HK-2 (cell line): Measurements from ENCODE around the gene PDGFA.

ENCODE experiments used
- DNase-seq: peaks from one replicate; pipeline ENCODE4 v3.0.0-alpha.2; 2018; ENCODE audit not compliant: unreplicated experiment

Gene PDGFA

DNA sequence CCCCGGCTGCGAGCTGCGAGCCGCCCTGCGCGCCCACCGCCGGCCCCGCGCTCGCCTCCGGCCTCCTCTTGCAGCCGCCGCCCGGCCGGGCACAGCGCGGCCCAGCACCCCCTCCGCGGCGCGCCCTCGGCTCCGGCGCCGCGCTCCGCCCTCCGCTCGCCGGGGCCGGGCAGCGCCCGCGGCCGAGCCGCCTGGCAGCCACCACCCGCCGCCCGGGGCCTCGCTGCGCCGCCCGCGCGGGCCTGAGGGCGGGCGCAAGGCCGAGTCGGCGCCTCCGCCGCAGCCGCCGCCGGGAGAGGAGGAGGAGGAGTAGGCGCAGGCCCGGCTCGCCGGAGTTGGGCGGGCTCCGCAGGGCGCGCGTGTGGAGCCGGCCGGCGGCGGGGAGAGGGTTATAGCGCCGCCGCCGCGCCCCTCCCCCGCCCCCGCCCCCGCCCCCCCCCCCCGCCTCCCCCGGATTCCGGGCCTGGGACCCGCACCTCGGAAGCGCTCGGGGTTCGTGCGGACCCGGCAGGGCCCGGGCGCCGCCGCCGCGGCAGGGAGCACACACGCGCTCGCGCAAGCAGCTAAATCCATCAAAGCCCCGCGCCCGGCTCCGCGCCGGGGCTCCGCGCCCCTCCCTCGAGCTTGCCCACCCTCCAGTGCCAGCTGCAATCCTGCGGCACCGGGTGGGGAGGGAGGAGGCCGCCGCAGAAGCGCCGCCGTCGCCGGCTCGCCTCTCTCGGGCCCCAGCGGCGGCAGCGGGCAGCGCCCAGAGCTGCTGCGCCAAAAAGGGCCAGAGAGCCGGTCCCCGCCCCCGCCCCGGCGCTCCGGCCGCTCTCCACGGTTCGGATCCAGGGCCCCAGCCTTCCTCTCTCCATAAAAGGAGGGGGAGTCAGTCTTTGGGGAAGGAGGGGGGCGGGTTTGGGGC lies at the start of gene PDGFA:
Gene PDGFA, minus strand, starts transcription at position 363 of the 907 bp plus-strand sequence. CDS start 845 bp downstream, outside the sequence.
- peak; percentile 58 for DNase-seq

DNA sequence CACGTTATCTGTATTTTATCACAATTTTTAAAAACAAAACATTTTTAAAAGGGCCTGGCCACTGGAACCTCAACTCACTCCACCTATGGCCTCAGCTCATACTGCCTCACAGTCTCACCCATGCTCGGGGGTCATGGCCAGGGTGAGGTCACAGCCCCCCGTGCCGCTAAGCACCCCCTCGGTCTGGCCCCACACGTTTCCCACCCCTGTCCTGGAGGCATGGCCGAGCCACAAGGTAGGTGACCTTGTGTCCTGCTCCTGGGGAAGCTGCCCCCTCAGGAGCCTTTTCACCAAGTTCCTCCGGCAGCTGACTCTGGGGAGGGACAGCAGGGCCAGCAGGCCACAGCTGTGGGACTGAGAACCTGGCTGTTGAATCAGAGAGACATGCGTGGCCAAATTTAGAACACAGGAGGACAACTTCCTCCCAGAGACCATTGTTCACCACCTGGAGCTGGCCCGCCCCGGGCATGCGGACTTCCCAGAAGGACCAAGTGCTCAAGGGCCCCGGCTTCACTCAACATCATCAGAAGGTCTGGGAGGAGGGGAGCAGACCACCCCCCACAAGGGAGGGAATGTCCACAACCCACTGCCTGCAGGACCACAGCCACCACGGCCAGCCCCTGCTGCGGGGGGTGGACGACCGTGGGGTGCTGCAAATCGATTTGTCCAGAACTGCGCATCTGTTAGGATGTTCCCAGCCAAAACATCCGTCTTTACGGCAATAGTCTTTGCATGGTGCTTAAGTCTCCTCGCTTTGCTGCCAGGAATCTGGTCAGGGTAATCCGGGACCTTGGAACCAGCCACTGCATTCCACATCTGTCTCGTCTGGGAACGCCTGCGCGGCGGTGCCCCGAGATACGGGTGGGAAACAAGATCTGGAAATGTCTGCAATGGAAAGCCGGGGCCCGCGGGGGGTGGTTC lies 48.6 kb upstream of the PDGFA start:
- no peak for DNase-seq

DNA sequence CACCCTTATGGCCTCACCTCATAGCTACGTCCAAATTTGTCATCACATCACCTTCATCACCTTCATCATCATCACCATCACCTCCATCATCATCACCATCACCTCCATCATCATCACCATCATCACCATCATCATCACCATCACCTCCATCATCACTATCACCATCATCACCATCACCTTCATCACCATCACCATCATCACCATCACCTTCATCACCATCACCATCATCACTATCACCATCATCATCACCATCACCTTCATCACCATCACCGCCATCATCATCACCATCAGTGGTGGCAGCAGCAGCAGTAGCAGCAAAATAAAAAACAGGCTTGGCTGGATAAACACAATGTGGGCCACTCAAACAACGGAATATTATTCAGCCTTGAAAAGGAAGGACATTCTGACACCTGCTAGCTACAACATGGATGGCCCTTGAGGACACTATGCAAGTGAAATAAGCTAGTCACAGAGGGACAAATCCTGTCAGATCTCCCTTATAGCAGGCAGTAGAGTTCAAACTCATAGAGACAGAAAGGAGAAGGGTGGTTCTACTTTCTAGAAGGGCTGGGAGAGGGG lies 47.7 kb upstream of the PDGFA start:
- DNase-seq: no peak

DNA sequence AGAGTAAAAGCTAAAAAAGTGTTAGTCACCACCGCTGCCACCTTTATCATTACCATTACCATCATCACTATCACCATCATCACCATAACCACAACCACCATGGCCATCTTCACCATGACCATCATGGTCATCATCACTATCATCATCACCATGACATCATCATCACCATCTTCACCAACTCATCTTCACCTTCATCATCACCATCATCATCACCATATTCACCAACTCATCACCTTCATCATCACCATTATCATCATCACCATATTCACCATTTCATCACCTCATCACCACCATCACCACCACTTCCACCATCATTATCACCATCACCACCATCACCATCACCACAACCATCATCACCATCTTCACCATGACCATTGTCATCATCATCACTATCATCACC lies 46.5 kb upstream of the PDGFA start:
- no peak for DNase-seq

DNA sequence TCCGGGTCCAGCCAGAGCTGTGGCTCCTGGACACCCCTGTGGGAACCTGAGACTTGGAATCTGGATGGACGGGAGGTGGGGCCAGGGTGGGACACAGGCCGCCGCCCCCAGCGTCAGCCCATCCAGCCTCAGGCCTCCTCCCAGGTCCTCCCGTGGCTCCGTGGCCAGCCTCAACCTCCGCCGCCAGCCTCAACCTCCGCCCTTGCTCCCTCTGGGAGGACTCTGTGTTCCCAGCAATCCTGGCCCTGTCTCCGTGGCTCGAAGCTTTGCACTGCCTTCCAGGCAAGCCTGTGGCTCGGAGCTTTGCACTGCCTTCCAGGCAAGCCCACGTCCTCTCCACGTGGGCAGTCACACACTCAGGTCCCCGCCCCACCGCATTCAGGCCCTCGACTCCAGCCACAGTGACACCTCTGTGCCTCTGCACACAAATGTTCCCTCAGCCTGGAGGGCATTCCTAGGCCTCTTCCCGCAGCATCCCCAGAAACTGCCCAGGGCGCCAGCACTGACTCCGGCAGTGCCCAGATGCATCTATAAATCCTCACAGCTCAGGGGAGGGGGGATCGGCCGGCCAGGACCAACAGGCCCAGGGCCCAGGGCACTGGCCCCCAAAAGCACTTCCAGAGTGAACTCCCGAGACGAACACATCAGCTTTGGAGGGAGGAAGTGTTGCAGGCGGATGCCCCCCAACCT lies 44.7 kb upstream of the PDGFA start:
- no peak for DNase-seq

DNA sequence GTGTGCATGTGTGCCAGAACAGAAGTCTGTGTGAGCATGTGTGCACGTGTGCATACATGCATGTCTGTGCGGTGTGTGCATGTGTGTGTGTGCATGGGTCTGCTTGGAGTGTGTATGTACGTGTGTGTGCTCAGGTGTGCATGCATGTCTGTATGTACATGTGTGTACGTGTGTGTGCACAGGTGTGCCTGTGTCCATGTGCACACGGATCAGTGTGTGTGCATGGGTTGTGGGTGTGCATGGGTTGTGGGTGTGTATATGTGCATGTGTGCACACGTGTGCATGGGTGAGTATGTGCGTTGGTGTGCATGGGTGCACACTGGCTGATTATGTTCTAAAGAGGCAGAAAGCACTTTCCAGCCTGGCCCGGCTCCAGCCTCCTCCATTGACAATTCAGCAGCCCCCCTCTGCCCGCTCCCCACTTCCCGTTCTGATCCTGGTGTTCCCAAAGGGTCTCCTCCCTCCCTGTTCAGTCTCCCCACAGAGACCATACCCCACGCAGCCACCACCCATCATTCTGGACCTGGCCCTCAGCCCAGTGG lies 44.1 kb upstream of the PDGFA start:
- DNase-seq: no peak

DNA sequence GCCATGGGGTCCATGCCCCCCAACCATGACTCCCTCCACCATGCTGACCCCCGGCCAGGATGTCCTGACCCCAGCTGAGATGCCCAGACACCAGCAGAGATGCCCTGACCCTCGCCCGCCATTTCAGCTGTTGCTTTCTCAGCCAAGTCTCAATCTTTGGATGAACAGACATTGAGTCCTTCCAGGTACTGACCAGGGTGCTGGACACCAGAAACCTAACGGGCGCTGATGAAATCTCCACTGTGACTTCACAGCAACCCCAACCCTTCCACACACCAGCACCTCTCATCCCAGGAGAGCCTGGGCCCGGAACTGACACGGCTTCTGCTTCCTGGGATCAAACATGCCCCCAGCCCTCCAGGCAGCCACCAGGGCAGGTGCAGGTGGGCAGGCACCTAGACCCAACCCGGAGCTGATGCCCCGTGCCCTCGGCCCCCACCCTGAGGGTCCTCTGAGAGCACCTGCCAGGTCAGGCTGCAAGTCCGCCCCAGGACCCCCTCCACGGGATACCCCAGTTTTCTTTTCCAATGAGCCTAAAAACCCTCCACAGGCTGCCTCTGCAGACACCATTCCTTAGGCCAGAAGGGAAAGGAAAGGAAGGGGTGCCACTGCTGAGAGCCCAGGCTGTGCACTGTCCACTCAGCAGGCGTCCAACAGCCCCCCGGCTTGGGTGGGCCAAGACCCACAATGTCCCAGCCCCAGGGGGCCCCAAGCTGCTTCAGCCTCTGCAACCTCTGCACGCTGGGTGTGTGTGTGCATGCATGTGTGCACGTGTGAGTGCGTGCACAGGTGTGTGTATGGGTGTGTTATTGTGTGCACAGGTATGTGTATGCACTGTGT lies 43.4 kb upstream of the PDGFA start:
- DNase-seq: no peak

DNA sequence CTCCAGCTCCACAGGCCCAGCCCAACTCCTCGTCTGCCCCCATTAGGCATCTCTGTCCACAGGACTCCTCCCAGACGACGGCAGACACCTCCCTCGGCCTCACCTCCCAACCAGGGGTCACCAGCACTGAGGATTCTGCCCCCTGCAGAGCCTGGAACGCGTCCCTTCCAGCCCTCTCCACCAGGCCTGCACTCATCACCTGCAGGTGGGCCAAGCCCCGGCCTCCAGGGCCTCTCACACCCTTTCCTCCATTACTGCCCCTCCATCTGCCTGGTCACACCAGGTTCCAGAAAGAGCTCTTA lies 42.7 kb upstream of the PDGFA start:
- DNase-seq: peak; percentile 58

DNA sequence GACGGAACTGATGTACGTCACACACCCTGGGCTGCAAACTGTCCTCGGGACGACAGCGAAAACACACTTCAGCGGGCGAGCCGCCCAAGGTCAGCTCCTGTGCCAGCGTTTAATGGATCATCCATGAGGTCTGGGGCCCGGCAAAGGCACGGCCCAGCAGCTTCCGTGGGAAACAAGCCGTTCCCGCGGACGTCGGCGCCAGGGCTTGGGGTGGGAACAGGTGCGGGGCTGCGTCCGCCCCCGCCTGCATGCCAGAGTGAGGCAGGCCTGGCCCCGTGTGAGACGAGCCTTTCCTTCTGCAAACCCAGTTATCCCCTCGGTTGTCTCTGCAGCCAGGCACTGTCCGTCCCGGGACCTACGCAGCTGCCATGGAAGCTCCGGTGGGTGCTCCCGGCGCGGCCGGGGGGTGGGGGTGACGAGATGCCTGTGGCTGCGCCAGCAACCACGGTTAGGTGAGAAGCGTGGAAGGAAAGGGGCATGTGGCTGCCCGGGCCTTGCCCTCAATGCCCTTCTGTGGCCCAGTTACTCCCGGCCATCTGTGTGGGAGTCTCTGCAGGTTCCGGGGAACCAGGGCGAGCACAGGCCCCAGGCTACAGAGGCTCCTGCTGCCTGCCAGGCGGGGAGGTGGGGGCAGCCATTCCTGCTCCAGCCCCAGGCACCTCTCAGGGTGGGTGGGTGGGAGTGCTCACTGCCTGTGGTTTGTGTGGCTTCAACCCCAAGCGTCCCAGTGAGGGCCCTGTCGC lies 42.2 kb upstream of the PDGFA start:
- peak; percentile 88 for DNase-seq

DNA sequence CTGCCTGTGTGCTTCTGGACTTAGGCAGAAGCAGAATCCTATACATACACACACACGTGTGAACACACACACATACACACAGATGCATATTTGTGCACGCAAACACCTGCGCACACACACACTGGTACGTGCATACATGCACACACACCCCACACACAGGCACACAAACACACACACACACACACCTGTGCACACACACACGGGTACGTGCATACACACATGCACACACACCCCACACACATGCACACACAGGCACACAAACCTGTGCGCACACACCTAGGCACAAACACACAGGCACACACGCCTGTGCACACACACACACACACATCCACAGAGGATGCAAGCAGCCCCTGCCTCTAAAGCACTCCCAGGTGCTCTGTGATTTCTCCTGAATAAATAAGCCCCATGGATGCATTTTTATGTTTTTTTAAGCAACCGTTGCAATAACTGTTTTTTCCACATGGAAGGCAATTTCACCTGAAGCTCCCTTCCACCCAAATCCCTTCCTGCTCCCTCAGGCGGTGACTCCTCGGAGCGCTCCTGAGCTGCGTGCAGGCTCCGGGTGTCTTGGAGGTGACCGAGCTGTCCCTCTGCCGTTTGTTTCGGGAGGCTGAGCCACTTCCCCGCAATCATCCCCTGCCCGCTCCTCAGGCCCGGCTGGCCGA lies 41.5 kb upstream of the PDGFA start:
- no peak for DNase-seq

DNA sequence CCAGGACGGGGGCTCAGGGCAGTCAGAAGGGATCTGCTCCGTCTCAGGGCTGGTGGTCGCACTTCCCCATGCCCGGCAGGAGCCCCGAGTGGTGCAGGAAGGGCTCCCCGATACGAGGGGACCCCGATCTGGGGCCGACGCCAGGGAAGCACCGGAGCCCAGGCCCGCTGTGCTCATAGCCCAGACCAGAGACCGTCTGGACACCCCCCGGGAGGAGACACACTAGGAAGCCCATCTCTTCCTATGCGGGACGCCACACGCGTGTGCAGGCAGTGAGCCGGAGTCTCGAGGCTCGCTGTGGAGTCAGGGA lies 39.7 kb upstream of the PDGFA start:
- no peak for DNase-seq

DNA sequence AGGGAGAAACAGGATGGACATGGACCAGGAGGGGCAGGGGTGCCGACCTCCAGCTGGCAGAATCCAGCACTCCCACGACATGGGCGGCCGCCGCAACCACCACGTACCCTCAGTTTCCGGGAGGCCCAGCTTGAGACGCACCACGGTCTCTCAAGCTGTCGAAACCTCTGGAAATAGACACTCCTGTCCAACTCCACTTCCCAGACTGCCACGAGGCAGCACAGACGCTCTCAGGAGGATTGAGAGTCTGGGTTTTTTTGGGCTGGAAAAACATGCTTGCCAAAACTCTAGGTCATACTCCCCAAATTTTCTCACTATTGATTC lies 37.9 kb upstream of the PDGFA start:
- no peak for DNase-seq

DNA sequence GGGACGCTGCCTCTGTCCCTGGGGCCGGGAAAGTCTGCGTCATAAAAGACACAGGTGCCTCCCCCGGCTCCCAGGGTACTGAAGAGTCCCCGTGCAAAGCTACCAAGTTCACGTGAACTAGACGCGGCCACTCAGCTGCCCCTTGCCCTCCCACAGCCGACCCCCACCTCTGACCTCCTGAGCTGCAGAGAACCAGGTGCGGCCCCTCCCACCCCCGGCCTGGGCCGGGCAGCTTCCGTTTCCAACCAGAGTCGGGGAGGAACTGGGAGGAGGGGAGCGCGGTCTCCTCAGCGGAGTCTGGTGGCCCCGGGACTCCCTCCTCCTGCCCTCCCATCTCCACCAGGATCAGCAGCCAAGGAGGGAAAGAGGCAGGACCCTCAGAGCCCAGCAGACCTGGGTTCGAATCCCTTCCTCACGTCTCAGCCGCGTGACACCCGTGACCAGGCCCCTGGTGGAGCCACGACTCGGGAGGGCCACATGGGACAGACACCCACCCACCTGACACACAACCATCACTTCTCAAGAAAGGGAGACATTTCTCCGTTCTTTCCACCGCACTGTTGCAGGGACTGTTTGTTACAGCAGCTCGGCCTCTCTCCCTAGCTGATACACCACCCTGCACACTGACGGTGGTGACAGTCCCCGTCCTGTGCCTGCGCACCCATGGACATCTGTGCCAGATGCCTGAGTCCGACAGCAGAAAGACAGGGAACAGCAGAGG lies 37.4 kb upstream of the PDGFA start:
- DNase-seq: no peak

DNA sequence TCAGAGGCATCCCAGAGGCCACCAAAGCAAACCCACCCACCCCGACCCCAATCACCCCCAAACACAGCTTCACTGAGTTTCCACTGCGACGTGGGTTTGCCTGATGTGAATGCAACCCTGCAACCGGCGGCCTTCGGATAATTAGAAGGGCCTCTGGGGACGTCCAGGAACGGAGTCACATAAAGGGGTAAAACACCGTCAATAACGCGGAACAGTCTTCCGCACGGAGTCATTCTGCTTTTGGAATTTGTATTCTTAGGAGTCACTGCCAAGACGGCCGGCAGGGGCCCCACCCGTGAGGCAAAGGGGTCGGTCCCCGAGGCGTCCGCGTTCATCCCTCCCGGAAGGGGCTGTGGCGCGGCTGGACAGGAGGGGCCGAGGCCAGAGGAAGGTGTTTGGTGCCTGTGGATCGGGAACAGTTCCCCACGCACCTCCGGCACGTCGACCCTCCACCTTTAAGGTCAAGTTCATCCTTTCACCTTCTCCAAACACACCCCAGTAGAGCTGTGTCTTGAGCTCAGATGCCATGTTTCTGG lies 36.7 kb upstream of the PDGFA start:
- no peak for DNase-seq

DNA sequence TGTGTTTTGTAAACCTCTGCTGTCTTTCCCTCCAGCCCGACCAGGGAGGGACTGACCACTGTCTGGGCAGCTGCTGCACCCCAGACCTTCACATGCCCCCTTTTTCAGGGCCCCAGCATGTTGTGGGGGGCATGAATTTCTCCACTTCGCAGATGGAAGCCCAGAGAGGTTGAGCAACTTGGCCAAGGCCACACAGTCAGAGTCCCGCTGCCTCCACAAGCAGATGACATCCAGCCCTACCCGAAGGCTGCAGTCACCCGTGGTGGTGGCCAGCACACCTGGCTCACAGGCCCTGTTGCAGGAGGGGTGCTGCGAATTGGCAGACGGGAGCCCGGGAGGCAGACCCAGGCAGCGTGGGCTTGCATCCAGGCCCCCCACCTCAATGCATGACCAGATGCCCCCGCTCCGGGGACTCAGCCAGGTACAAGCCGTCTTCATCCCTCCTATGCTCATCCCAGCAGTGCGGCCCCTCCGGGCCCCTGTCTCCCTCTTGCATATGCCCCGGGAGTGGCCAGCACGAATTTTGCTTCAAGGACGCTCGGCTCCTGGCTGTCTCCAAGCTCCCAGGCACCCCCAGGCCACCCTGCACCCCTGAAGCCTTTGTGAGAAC lies 36.0 kb upstream of the PDGFA start:
- DNase-seq: no peak

DNA sequence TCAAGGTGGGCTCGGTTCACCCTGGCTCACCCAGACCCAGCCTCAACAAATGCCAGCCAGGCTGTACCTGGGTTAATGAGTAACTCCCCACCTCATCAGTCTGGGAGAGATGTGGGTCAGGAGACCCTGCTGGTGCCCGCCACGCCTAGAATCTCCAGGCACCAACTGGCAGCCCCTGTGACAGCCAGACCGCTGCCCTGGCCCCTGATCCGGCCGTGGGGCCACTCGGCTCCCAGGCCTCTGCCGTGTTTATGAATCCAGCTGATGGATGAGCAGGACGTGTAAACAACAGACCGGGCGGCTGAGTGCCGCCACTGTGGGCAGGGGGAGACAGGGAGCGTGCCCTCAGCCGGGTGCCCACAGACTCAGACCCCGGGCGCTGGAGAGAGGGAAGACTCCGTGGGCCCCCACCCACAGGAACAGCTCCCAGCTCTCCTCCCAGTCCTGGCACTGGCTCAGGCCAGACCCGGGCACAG lies 34.0 kb upstream of the PDGFA start:
- DNase-seq: no peak

DNA sequence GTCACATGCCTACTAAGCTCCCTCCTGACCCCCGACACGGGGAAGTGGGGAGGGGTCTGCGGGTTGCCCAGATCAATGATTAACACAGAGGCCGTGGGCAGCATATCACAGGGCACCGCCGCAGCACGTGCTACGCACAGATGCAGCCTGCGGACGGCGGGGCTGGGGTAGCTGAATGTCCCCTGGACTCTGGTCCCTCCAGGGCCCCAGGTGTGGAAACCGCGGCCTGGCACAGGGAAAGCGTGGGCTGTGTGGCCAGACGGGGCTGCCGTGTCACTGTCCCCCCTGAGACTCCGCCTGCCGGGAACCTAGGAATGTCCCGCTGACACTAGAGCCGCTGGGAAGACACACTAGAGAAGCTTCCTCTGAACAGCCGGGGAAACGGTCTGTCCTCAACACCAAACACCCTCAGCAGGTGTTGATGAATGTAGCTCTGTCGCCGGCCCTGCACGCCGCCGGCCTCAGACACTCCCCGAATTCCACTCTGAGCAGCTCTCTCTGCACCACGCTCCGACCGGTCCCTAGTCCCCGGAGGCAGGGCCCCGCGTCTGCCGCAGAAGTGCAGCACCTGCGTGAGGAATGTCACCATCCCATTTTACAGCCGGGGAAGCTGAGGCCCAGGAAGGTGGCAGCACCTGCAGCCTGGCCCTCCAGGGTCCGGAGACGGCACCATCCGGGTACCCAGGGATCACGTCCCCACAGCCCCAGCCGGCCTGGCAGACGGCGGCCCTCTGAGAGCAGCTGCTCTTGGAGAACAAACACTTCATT lies 33.4 kb upstream of the PDGFA start:
- DNase-seq: no peak
